GM12873 (cell line): ENCODE results near the gene DSCAML1.

Experiments
- CTCF ChIP-seq: IDR thresholded peaks from 2 replicates; pipeline ENCODE4 v1.5.1; 2012; ENCODE audit warnings: low read depth, mild to moderate bottlenecking, moderate library complexity, low read length, control low read depth; ENCODE audit not compliant: insufficient read depth; ENCODE audit errors: missing control alignments

The DSCAML1 gene

DNA sequence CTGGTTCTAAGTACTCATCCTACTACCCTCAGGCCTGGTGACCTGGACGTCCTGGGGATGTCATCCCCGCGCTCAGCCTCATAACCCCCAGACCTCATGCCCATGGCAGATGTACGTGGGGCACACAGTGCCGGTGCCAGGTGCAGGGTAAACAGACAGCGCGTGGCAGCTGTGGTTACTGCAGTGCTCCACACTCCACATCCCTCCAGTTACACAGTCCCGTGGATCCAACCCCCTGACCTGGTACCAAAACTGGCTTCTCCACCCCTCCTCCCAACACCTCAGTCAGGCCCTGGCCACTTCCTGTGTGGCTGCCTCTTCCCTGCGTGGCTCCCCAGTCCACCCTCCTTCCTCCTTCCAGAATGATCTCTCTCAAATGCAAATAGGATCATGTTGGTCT is 95.2 kb downstream of the DSCAML1 start:
- no peak for TF ChIP-seq CTCF

DNA sequence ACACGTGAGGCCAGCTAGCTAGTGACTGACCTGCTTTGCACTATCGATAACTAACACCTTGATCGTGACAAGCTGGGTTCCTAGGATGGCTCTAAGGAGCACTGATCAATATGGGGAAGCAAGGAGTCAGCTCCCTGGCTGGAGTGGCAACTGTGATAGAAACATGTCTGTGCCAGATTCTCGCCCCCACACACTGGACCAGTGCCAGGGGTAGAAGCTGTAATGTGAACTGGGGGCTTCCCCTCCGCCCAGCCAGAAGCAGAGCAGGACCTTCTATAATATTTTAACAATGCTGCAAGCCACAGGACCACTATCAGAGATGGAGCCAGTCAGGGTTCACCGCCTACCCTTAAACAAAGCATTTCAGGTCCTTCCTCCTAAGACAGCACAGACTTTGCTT is 96.5 kb downstream of the DSCAML1 start:
- no peak for TF ChIP-seq CTCF

DNA sequence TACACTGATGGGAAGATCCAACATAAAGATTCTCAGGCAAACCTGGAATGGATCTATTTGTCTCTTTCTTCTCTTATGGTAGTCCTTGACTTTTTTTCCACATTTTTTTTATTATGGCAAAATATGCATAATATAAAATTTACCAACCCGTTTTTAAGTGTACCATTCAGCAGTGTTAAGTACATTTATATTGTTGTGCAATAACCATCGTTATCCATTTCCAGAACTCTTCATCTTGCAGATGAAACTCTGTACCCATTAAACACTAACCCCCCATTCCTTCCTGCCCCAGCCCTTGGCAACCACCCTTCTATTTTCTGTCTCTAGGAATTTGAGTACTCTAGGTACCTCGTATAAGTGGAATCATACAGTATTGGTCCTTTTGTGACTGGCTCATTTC is 99.7 kb downstream of the DSCAML1 start:
- no peak for TF ChIP-seq CTCF

- no peak for TF ChIP-seq CTCF
Measured at GRCh38 chr11:117696540-117696939, 100.5 kb downstream of the DSCAML1 start.

GRCh38 chr11:117693344-117693743 is 103.7 kb downstream of the DSCAML1 start:
- TF ChIP-seq CTCF = no peak

DNA sequence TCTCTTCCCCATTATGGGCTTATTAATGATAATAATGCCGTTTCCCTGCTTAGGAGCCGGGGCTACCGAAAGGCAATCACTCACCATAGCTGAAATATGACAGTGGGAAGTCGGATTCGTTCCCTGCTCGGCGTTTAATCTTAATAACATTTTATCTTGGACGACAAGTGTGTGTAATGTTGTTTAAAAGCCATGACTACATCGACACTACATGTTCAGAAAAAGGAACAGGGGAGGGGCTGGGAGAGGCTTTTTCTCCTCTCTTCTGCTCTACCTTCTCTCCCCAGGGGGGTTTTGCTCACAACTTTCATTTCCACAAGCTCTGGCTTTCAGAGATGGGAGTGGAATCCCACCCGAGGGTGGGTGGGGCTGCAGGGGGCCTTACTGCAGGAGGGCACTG is 105.5 kb downstream of the DSCAML1 start:
- no peak for TF ChIP-seq CTCF

DNA sequence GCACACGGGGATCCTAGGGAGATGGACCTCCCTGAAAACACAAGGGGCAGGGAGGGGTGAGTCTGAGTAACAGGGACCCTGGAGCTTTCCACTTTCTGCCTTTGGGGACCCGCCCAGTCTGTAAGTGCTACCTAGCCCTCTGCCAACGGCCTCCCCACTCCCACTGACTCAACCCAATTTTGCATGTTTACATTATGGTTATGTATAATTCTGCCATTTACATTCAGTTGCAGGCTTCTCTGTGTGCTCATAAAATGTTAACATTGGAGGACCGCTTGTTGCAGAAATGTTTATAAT is 105.8 kb downstream of the DSCAML1 start:
- no peak for TF ChIP-seq CTCF
